GM12878 (cell line): ENCODE results near the gene HRH3. TPM values are rescaled to one million over a fixed set of nuclear protein-coding genes. Genes with fewer than 3 reads are reported as not detected.

Source experiments
- ATAC-seq: fragments of 200-7000 bp; cut with Tn5 transposase; 3 replicates; pipeline ENCODE4 v1.9.1; 2020; ENCODE audit warnings: mild to moderate bottlenecking, moderate library complexity
- BruUV-seq: library from RNA; stranded (reverse); fragments of 400-500 nt; replicated peaks from 2 replicates; lab custom pipeline; 2021; lab: Mats Ljungman, UMichigan
- CTCF ChIA-PET: fragments of 300-600 bp; sonication (Branson Sonifier 250); formaldehyde crosslinking; extraction: SDS; loops from one replicate; lab custom pipeline; 2021; ENCODE audit warnings: inconsistent platforms; lab: Yijun Ruan, JAX
- POLR2A ChIA-PET: fragments of 350-600 bp; formaldehyde crosslinking; extraction: SDS; loops from one replicate; lab custom pipeline; 2021; ENCODE audit warnings: inconsistent platforms; lab: Charles Lee
- RAD21 ChIA-PET: fragments of 300-600 bp; sonication (Branson Sonifier 250); formaldehyde crosslinking; loops from one replicate; lab custom pipeline; 2023; ENCODE audit warnings: antibody characterized with exemption; ENCODE audit not compliant: unreplicated experiment; lab: Charles Lee
- SMC1A ChIA-PET: fragments of 300-600 bp; sonication (Branson Sonifier 250); formaldehyde crosslinking; loops from one replicate; lab custom pipeline; 2023; ENCODE audit not compliant: unreplicated experiment, uncharacterized antibody; lab: Charles Lee
- DNase-seq: peaks from one replicate; pipeline ENCODE4 v3.0.0-alpha.2; 2011; ENCODE audit warnings: low read depth, low spot score
- FAIRE-seq: peaks from 3 replicates; lab custom pipeline; 2011; peaks lifted over from hg19 to GRCh38; lab: Jason Lieb, UNC
- H2AFZ ChIP-seq: 2 replicates; pipeline ENCODE4 v1.6.0; 2011; ENCODE audit warnings: low read depth, low read length, control low read depth; ENCODE audit not compliant: control insufficient read depth
- H3K27ac ChIP-seq: 2 replicates; pipeline ENCODE4 v1.5.1; 2011; ENCODE audit warnings: control low read depth; ENCODE audit not compliant: control insufficient read depth, insufficient read depth
- H3K27me3 ChIP-seq, 2 experiments: replicated peaks in 1 of 2; 2 replicates each; pipeline versions ENCODE4 v1.6.0 to v1.6.1; 2011; ENCODE audit warnings: low read length in 1 of 2; ENCODE audit not compliant: control insufficient read depth in 2 of 2, insufficient read depth in 2 of 2
- H3K36me3 ChIP-seq, 2 experiments: 2 replicates each; pipeline ENCODE4 v1.5.1; 2011; ENCODE audit warnings: low read length in 1 of 2; ENCODE audit not compliant: control insufficient read depth in 2 of 2, insufficient read depth in 2 of 2
- H3K4me1 ChIP-seq: 2 replicates; pipeline ENCODE4 v1.6.1; 2011; ENCODE audit warnings: mild to moderate bottlenecking, low read length, moderate library complexity, mixed read lengths; ENCODE audit not compliant: control insufficient read depth, insufficient read depth
- H3K4me2 ChIP-seq: 2 replicates; pipeline ENCODE4 v1.6.0; 2011; ENCODE audit warnings: control low read depth; ENCODE audit not compliant: control insufficient read depth, insufficient read depth
- H3K4me3 ChIP-seq: fragments of 200-600 bp; sonication (generic); 2 replicates; pipeline ENCODE4 v1.5.1; 2016
- H3K79me2 ChIP-seq: 2 replicates; pipeline ENCODE4 v1.6.0; 2011; ENCODE audit warnings: low read length; ENCODE audit not compliant: control insufficient read depth, insufficient read depth
- H3K9ac ChIP-seq: 2 replicates; pipeline ENCODE4 v1.8.0; 2011; ENCODE audit warnings: low read length, control low read depth, mixed read lengths; ENCODE audit not compliant: control insufficient read depth, insufficient read depth
- H3K9me3 ChIP-seq: replicated peaks from 3 replicates; pipeline ENCODE4 v1.5.1; 2011; ENCODE audit warnings: mild to moderate bottlenecking, low read length; ENCODE audit not compliant: control insufficient read depth, insufficient read depth
- H4K20me1 ChIP-seq: 2 replicates; pipeline ENCODE4 v1.6.0; 2011; ENCODE audit not compliant: control insufficient read depth, insufficient read depth
- BHLHE40 ChIP-seq, 2 experiments: fragments of 450-650 bp in 1 of 2; IDR thresholded peaks; 2 replicates each; pipeline ENCODE4 v1.6.1; 2011 to 2017; ENCODE audit warnings: low read depth in 2 of 2, borderline replicate concordance in 1 of 2, improper control_type of control experiment in 1 of 2, low read length in 1 of 2, mild to moderate bottlenecking in 1 of 2
- BRCA1 ChIP-seq: IDR thresholded peaks from 2 replicates; pipeline ENCODE4 v1.6.1; 2011; ENCODE audit warnings: low read depth, low read length, improper control_type of control experiment
- CHD1 ChIP-seq: IDR thresholded peaks from 2 replicates; pipeline ENCODE4 v1.6.1; 2012; ENCODE audit warnings: low read depth, low read length, improper control_type of control experiment
- NBN ChIP-seq: fragments of 450-650 bp; IDR thresholded peaks from 2 replicates; pipeline ENCODE4 v1.6.1; 2016
- NFXL1 ChIP-seq: fragments of 450-650 bp; IDR thresholded peaks from 2 replicates; pipeline ENCODE4 v1.6.1; 2017; ENCODE audit warnings: antibody characterized with exemption, mild to moderate bottlenecking, borderline replicate concordance
- SRF ChIP-seq, 2 experiments: IDR thresholded peaks; 2 replicates each; pipeline ENCODE4 v1.6.1; 2011; ENCODE audit warnings: low read depth in 2 of 2, low read length in 2 of 2, mild to moderate bottlenecking in 1 of 2, moderate library complexity in 1 of 2
- TARDBP ChIP-seq: IDR thresholded peaks from 2 replicates; pipeline ENCODE4 v1.6.1; 2016; ENCODE audit warnings: borderline replicate concordance
- WGBS: methylation state at CpG from one replicate; pipeline ENCODE4 v1.1.6; 2016; ENCODE audit warnings: low lambda C conversion rate; ENCODE audit not compliant: insufficient replicate concordance, insufficient coverage; ENCODE audit errors: missing lambda C conversion rate; 5-methylcytosine and 5-hydroxymethylcytosine counted together
- in situ Hi-C: fragments of 300-500 bp; cut with MboI; formaldehyde crosslinking; loops from 9 replicates; pipeline ENCODE4 v1.14.3; 2018; ENCODE audit warnings: mixed read lengths
- intact Hi-C: fragments of 100-400 bp; cut with micrococcal nuclease; formaldehyde crosslinking; loops from one replicate; pipeline ENCODE4 v1.14.2; 2022; ENCODE audit not compliant: unreplicated experiment
- polyA plus RNA-seq, 11 experiments: library from polyadenylated mRNA; depleted of rRNA in 4 of 11; unstranded in 6 of 11; stranded (reverse) in 5 of 11; fragments of >200 nt; fragmentation: Nextera tagmentation in 4 of 11; fragmentation: Illumina TruSeq in 1 of 11; extraction: Ambion mirVana in 4 of 11; extraction: Trizol in 1 of 11; gene quantifications; 1 replicate in 1 of 11; 2 replicates in 10 of 11; pipeline versions ENCODE4 v1.2.1 to v1.2.3, GENCODE V29; 2011 to 2016; ENCODE audit warnings: inconsistent platforms in 2 of 11, missing spikeins in 2 of 11, low read depth in 1 of 11
- total RNA-seq, 4 experiments: library from RNA; depleted of rRNA in 3 of 4; stranded (reverse); fragments of >200 nt in 3 of 4; fragmentation: Illumina TruSeq in 1 of 4; extraction: Trizol in 1 of 4; gene quantifications; 2 replicates each; pipeline versions ENCODE4 v1.2.1 to v1.2.3, GENCODE V29; 2013 to 2021
- TF ChIP-seq, protein P1 (sequence below): IDR thresholded peaks from 2 replicates; pipeline ENCODE4 v1.6.1; 2012; ENCODE audit warnings: low read depth, low read length, improper control_type of control experiment
- TF ChIP-seq, protein P2 (sequence below): IDR thresholded peaks from 2 replicates; pipeline ENCODE4 v1.6.1; 2012; ENCODE audit warnings: low read depth, low read length, improper control_type of control experiment
- TF ChIP-seq, protein P3 (sequence below): IDR thresholded peaks from 2 replicates; pipeline ENCODE4 v1.6.1; 2011; ENCODE audit warnings: borderline replicate concordance, low read depth, mild to moderate bottlenecking, moderate library complexity, mixed read lengths, low read length; ENCODE audit not compliant: insufficient read depth; ENCODE audit errors: extremely low read length

The HRH3 gene
- total and polyA plus RNA-seq, 10 of the 15 experiments (the other 5 are each of a cell fraction or from before 2014, with no cell fraction given) = not detected

DNA sequence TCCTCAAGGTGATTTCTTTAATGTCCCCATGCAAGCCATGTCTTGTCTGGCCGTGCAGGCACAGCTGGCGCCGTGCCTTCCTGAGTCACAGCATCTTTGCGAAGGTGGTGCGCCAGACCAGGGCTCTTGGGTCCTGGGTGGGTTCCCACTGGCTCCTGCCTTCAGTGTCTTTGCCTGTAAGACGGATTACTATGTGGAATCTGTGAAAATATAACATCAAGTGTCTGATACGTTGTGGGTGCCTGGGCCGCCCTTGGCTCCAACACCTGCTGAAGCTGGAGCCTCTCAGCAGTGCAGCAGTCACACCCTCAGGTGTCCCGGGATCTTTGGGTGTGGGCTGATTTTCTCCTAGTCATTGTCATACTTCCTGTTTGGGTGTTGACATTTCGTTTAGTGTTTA, 21.4 kb upstream of the HRH3 start:
- ChIA-PET SMC1A (interaction anchor here (1.6 kb wide), 1 partner anchor 14 kb away, joined by 3 read pairs; no protein-coding TSS in a partner anchor), RAD21 (no interaction called here), POLR2A (no interaction called here)
- H3K27me3 ChIP-seq = no peaks in the 10 kb centered on the region
- H3K9me3 ChIP-seq = no peaks in the 10 kb centered on the region
- WGBS = 89% methylated on average over 10 of the region's 10 CpGs
- no peak overlapping the region for H3K4me3 ChIP-seq
- no peak overlapping the region for H3K9ac ChIP-seq
- no peak overlapping the region for H2AFZ ChIP-seq
- H3K4me1 ChIP-seq = peaks cover 12% of the 10 kb centered on the region
- BruUV-seq = no TSS peak
- intact Hi-C loops (no loop called here), in situ Hi-C loops (no loop called here)
- ATAC-seq (no peak), FAIRE-seq (no peak)
- peaks cover 18% of the 10 kb centered on the region for H3K79me2 ChIP-seq
- no peaks in the 10 kb centered on the region; a peak in 2 of 4 replicates for H3K36me3 ChIP-seq
- no peak overlapping the region for H3K27ac ChIP-seq
- no peaks in the 10 kb centered on the region; the same call in 1 of the 2 replicates for H4K20me1 ChIP-seq
- TF ChIP-seq BHLHE40 (IDR thresholded peaks at IDR 0.05; ENCODE audit: borderline replicate concordance in 1 of 2, low read depth in 2 of 2, low read length in 1 of 2) (no peak), BRCA1 (no peak), SRF (IDR thresholded peaks at IDR 0.05; ENCODE audit: low read depth in 2 of 2, low read length in 2 of 2) (no peak)
- TF ChIP-seq, protein P1, sequence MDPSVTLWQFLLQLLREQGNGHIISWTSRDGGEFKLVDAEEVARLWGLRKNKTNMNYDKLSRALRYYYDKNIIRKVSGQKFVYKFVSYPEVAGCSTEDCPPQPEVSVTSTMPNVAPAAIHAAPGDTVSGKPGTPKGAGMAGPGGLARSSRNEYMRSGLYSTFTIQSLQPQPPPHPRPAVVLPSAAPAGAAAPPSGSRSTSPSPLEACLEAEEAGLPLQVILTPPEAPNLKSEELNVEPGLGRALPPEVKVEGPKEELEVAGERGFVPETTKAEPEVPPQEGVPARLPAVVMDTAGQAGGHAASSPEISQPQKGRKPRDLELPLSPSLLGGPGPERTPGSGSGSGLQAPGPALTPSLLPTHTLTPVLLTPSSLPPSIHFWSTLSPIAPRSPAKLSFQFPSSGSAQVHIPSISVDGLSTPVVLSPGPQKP = no peak
- TF ChIP-seq, all 136 proteins: peak for 0
- no peak overlapping the region for H3K4me2 ChIP-seq
- CTCF ChIA-PET = no interaction called here
- no peak for DNase-seq

DNA sequence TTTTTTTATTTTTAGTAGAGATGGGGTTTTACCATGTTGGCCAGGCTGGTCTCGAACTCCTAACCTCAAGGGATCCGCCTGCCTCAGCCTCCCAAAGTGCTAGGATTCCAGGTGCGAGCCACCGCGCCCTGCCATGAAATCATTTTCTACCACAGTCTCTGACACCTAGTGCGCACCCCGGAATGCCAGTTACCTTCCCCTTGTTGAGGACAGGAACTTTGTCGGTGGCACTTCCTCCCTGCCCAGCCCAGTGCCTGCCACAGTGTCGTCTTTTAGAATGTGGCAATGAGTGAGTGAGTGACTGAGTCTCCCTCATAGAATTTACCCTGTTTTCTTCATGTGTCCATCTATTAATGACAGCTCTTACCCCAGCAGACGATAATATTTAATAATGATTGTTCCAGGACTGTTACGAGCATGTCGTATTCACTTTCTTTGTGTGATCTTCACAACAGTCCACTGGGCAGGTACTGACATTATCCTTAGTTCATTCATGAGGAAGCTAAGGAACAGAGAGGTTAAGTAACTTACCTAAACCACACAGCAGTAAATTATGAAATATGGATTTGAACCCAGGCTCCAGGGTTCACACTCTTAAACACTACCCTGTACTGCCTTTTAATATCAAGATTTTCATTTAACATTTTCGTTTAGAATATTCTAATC, 20.1 kb upstream of the HRH3 start:
- intact Hi-C loops (no loop called here), in situ Hi-C loops (no loop called here)
- Histone ChIP-seq H3K36me3 (no peaks in the 10 kb centered on the region; a peak in 1 of 4 replicates), H3K79me2 (peaks cover 18% of the 10 kb centered on the region), H3K27ac (no peak overlapping the region), H3K4me1 (peaks cover 12% of the 10 kb centered on the region), H3K27me3 (no peaks in the 10 kb centered on the region), H3K4me2 (no peak overlapping the region; the same call in 1 of the 2 replicates), H2AFZ (no peak overlapping the region), H3K9ac (no peak overlapping the region), H3K9me3 (no peaks in the 10 kb centered on the region), H3K4me3 (no peak overlapping the region), H4K20me1 (no peaks in the 10 kb centered on the region; the same call in 1 of the 2 replicates)
- DNase-seq = no peak
- CTCF ChIA-PET = no interaction called here
- SMC1A ChIA-PET = interaction anchor here (0.6 kb wide), 2 partner anchors 13 to 46 kb away, joined by 3 read pairs; no protein-coding TSS in a partner anchor
- ATAC-seq = no peak
- WGBS = 95% methylated on average over 13 of the region's 13 CpGs
- FAIRE-seq = no peak
- BruUV-seq = TSS peak; percentile 50
- no peak for TF ChIP-seq TARDBP
- no peak for TF ChIP-seq NBN
- TF ChIP-seq, protein P2, sequence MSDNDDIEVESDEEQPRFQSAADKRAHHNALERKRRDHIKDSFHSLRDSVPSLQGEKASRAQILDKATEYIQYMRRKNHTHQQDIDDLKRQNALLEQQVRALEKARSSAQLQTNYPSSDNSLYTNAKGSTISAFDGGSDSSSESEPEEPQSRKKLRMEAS = no peak
- TF ChIP-seq NFXL1 = no peak
- TF ChIP-seq, protein P3, sequence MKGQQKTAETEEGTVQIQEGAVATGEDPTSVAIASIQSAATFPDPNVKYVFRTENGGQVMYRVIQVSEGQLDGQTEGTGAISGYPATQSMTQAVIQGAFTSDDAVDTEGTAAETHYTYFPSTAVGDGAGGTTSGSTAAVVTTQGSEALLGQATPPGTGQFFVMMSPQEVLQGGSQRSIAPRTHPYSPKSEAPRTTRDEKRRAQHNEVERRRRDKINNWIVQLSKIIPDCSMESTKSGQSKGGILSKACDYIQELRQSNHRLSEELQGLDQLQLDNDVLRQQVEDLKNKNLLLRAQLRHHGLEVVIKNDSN = no peak
- TF ChIP-seq CHD1 = no peak
- POLR2A ChIA-PET = no interaction called here
- RAD21 ChIA-PET = no interaction called here
